Fibroblast of villous mesenchyme (primary cell): ENCODE data around the gene KCNH1. TPM values are rescaled to one million over a fixed set of nuclear protein-coding genes. Genes with fewer than 3 reads are reported as not detected.

Experiments used
- DNase-seq: peaks from one replicate; pipeline ENCODE4 v3.0.0-alpha.2; 2010; ENCODE audit warnings: low read depth
- H3K4me3 ChIP-seq: 2 replicates; pipeline ENCODE4 v1.5.1; 2011; ENCODE audit warnings: low read depth, mild to moderate bottlenecking, low read length
- CTCF ChIP-seq: IDR thresholded peaks from 2 replicates; pipeline ENCODE4 v1.5.1; 2012; ENCODE audit warnings: low read depth, mild to moderate bottlenecking, low read length; ENCODE audit not compliant: insufficient read depth
- total RNA-seq: library from RNA; depleted of rRNA; stranded (reverse); fragments of >200 nt; gene quantifications from 2 replicates; pipeline ENCODE4 v1.2.3, GENCODE V29; 2012

The KCNH1 gene
- total RNA-seq, 1 donor = 11.2 TPM

- no peak for TF ChIP-seq CTCF
- DNase-seq = peak; percentile 34
- H3K4me3 ChIP-seq = no peak overlapping the region
These were observed 445.3 kb downstream of the KCNH1 start for GRCh38 chr1:210688512-210689234.

GRCh38 chr1:210687582-210688279 lies 446.2 kb downstream of the KCNH1 start:
- TF ChIP-seq CTCF = no peak
- no peak overlapping the region for H3K4me3 ChIP-seq
- no peak for DNase-seq

GRCh38 chr1:210686841-210687240 lies 447.1 kb downstream of the KCNH1 start:
- DNase-seq = peak; percentile 10
- no peak for TF ChIP-seq CTCF
- no peak overlapping the region for H3K4me3 ChIP-seq

- H3K4me3 ChIP-seq = no peak overlapping the region
- TF ChIP-seq CTCF = no peak
- no peak for DNase-seq
These were observed 448.7 kb downstream of the KCNH1 start for GRCh38 chr1:210685295-210685650.

- no peak for TF ChIP-seq CTCF
- DNase-seq = no peak
- H3K4me3 ChIP-seq = no peak overlapping the region
These were observed 449.3 kb downstream of the KCNH1 start for GRCh38 chr1:210684466-210685294.

GRCh38 chr1:210683403-210684047 lies 450.4 kb downstream of the KCNH1 start:
- TF ChIP-seq CTCF = no peak
- DNase-seq = no peak
- no peak overlapping the region for H3K4me3 ChIP-seq
